A549 (cell line): ENCODE measurements around the gene REN.

Source experiments
- CBX8 ChIP-seq: fragments of 200-600 bp; sonication (generic); IDR thresholded peaks from 2 replicates; pipeline ENCODE4 v1.6.1; 2016
- CEBPB ChIP-seq, 2 experiments: fragments of >200 bp in 1 of 2; sonication (Bioruptor Twin) in 1 of 2; formaldehyde crosslinking in 1 of 2; IDR thresholded peaks; 2 replicates each; pipeline ENCODE4 v1.6.1; 2012 to 2016
- CTCF ChIP-seq: fragments of >200 bp; sonication (Bioruptor Twin); formaldehyde crosslinking; IDR thresholded peaks from 3 replicates; pipeline ENCODE4 v1.5.1; 2016
- HOXA7 ChIP-seq: fragments of 250-450 bp; sonication (Bioruptor Pico); IDR thresholded peaks from 2 replicates; pipeline ENCODE4 v1.5.0; 2020; ENCODE audit warnings: mild to moderate bottlenecking, moderate library complexity
- MAZ ChIP-seq: fragments of 150-350 bp; IDR thresholded peaks from 2 replicates; pipeline ENCODE4 v1.6.1; 2014; ENCODE audit warnings: antibody characterized with exemption, low read depth, low read length, borderline replicate concordance
- POLR2A ChIP-seq: IDR thresholded peaks from 2 replicates; pipeline ENCODE4 v1.6.1; 2012; ENCODE audit warnings: mild to moderate bottlenecking, low read length
- RAD21 ChIP-seq, 2 experiments: fragments of >200 bp in 1 of 2; sonication (Bioruptor Twin) in 1 of 2; formaldehyde crosslinking in 1 of 2; IDR thresholded peaks in 1 of 2; conservative IDR thresholded peaks in 1 of 2; 2 replicates in 1 of 2; 3 replicates in 1 of 2; pipeline ENCODE4 v1.6.1; 2012 to 2018; ENCODE audit warnings: inconsistent platforms in 1 of 2
- SMC3 ChIP-seq: fragments of >200 bp; sonication (Bioruptor Twin); formaldehyde crosslinking; IDR thresholded peaks from 3 replicates; pipeline ENCODE4 v1.6.1; 2018; ENCODE audit warnings: inconsistent platforms

- TF ChIP-seq MAZ (no peak), POLR2A (no peak), CBX8 (no peak), RAD21 (conservative IDR thresholded peaks at IDR 0.05 in 1 of 2, IDR thresholded peaks at IDR 0.05 in 1 of 2) (no peak), HOXA7 (no peak), SMC3 (no peak), CTCF (no peak), CEBPB (IDR thresholded peaks at IDR 0.05) (no peak)
These were observed 61.0 kb downstream of the REN start for GRCh38 chr1:204105131-204105515.
